Ascending aorta (tissue), 2 donors: ENCODE data around the gene KANSL1. TPM values are rescaled to one million over a fixed set of nuclear protein-coding genes. Genes with fewer than 3 reads are reported as not detected.

Experiments
- DNase-seq, 2 donors: peaks; one replicate each; pipeline ENCODE4 v3.0.0-alpha.2; 2019; ENCODE audit warnings: low spot score in 2 of 2
- H3K27ac ChIP-seq, 2 donors: fragments of 200-600 bp; sonication (generic); one replicate each; pipeline ENCODE4 v1.5.1; 2016 to 2017; ENCODE audit warnings: mild to moderate bottlenecking in 1 of 2
- H3K27me3 ChIP-seq: fragments of 200-600 bp; sonication (generic); one replicate; pipeline ENCODE4 v1.5.1; 2017
- H3K36me3 ChIP-seq, 2 donors: fragments of 200-600 bp; sonication (generic); one replicate each; pipeline ENCODE4 v1.5.1; 2016
- H3K4me1 ChIP-seq, 2 donors: fragments of 200-600 bp; sonication (generic); one replicate each; pipeline ENCODE4 v1.5.1; 2016 to 2017; ENCODE audit warnings: mild to moderate bottlenecking in 1 of 2
- H3K4me3 ChIP-seq, 2 donors: fragments of 200-600 bp; sonication (generic); one replicate each; pipeline ENCODE4 v1.5.1; 2016 to 2017; ENCODE audit warnings: mild to moderate bottlenecking in 1 of 2
- H3K9me3 ChIP-seq, 2 donors: fragments of 200-600 bp; sonication (generic); one replicate each; pipeline ENCODE4 v1.5.1; 2016
- CTCF ChIP-seq, 3 experiments: fragments of 200-600 bp in 2 of 3; fragments of 450-650 bp in 1 of 3; sonication (generic) in 2 of 3; IDR thresholded peaks; one replicate each; pipeline ENCODE4 v1.5.1; 2016 to 2019; ENCODE audit warnings: antibody characterized with exemption in 3 of 3, mild to moderate bottlenecking in 1 of 3, moderate library complexity in 1 of 3
- intact Hi-C: fragments of 100-400 bp; cut with DNase I; formaldehyde crosslinking; loops from one replicate; pipeline ENCODE4 v1.15.1; 2023
- total RNA-seq: library from RNA; depleted of rRNA; stranded (reverse); fragments of >200 nt; gene quantifications from one replicate; pipeline ENCODE4 v1.1.0, GENCODE V29; 2016

Gene KANSL1
- total RNA-seq, 1 donor from 2014 or later = 53.5 TPM

DNA sequence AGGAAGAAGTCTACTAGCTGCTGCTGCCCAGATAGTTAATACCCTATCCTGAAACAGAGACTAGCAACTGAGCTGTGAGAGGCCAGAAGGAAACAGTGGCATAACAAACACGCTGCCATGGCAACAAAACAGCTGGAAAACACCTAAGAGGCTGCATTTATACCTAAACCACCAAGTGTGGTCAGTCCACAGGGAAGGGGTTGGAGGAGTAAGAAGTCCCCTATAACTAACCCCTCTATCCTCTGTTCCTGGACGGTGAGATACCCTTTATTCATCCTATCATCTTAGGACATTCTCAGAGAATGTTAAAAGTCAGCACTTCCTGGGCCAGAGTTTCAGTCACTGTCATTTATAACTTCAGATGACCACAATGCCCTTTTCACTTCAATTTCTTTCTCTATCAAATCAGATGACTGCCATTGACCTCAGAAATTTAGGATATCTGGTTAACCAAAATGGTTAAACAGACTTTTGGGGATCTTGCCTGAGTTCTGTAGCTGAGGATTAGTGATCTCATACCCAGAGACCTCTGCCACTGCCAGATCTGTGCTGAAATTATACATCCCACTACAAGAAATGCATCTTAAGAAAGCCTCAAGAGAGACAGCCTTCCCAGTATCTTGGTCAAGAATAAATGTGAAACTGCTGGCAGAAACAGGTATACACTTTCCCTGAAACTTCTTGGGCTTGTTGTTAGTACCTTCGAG lies 158.0 kb downstream of the KANSL1 start:
- no peak overlapping the region for H3K27ac ChIP-seq
- H3K4me3 ChIP-seq = no peak overlapping the region
- no peaks in the 10 kb centered on the region for H3K9me3 ChIP-seq
- no peak for TF ChIP-seq CTCF (IDR thresholded peaks at IDR 0.05)
- H3K27me3 ChIP-seq = no peaks in the 10 kb centered on the region
- H3K4me1 ChIP-seq = no peaks in the 10 kb centered on the region
- H3K36me3 ChIP-seq = peaks cover 91 to 96% of the 10 kb centered on the region in 2 donors
- intact Hi-C loops = loop anchor here (5.0 kb wide), 1 partner anchor 232 kb away; no protein-coding TSS in a partner anchor
- DNase-seq = no peak

DNA sequence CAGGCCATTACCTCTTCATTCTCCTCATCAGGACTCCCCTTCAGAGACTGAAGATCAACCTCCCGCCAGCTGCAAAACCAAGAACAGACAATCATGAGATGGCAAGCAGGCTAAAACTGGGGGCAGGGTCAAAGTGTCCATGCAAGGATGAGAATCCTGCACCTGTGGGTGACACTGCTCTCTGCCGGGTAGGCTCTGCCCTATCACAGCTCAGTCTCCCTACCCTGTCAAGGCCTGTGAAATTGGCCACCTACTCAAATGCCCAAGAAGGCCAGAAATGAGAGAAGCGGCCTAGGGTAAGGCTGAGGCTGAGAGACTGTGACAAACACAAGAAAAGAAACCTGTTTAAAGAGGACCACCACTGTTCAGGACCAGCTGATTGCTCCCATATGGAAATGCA lies 159.8 kb downstream of the KANSL1 start:
- intact Hi-C loops = no loop called here
- no peak overlapping the region for H3K4me3 ChIP-seq
- no peaks in the 10 kb centered on the region for H3K4me1 ChIP-seq
- peaks cover 80 to 84% of the 10 kb centered on the region in 2 donors for H3K36me3 ChIP-seq
- H3K9me3 ChIP-seq = no peaks in the 10 kb centered on the region
- no peak for TF ChIP-seq CTCF (IDR thresholded peaks at IDR 0.05)
- H3K27me3 ChIP-seq = no peaks in the 10 kb centered on the region
- DNase-seq = no peak
- no peak overlapping the region for H3K27ac ChIP-seq

- intact Hi-C loops = no loop called here
- Histone ChIP-seq H3K9me3 (no peaks in the 10 kb centered on the region), H3K27me3 (no peaks in the 10 kb centered on the region), H3K27ac (no peak overlapping the region), H3K4me1 (no peaks in the 10 kb centered on the region), H3K36me3 (peaks cover 75 to 79% of the 10 kb centered on the region in 2 donors), H3K4me3 (no peak overlapping the region)
- DNase-seq = no peak
- no peak for TF ChIP-seq CTCF (IDR thresholded peaks at IDR 0.05)
Observed at GRCh38 chr17:46032909-46033308, 160.3 kb downstream of the KANSL1 start.

- Histone ChIP-seq H3K27me3 (no peaks in the 10 kb centered on the region), H3K4me1 (no peaks in the 10 kb centered on the region), H3K27ac (no peak overlapping the region), H3K9me3 (no peaks in the 10 kb centered on the region), H3K4me3 (no peak overlapping the region), H3K36me3 (peaks cover 65 to 69% of the 10 kb centered on the region in 2 donors)
- TF ChIP-seq CTCF (IDR thresholded peaks at IDR 0.05) = no peak
- no peak for DNase-seq
- intact Hi-C loops = no loop called here
Observed at GRCh38 chr17:46031920-46032319, 161.3 kb downstream of the KANSL1 start.

DNA sequence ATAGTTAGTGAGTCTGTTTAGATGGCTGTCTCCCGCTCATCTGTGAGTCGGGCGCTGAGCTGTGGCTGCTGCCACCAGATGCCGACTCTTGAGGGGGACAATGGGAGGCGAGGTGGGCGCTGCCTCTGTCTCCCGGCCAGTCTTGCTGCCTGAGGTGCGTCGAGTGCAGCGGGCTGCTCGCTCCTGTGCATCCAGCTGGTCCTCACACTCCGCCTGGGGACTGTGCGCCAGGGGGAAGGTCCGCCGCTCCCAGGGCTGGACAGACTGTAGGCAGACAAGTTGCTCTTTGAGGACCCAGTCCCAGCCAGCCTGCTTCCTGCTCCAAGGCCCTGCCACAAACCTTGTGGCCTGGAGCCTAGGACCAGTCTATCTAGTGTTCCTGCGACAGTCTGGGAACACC lies 161.8 kb downstream of the KANSL1 start:
- intact Hi-C loops = no loop called here
- peaks cover 60 to 64% of the 10 kb centered on the region in 2 donors for H3K36me3 ChIP-seq
- TF ChIP-seq CTCF (IDR thresholded peaks at IDR 0.05) = no peak

More for the DNA sequence above, 161.8 kb downstream of the KANSL1 start:
- no peak for DNase-seq
- no peaks in the 10 kb centered on the region for H3K9me3 ChIP-seq
- no peak overlapping the region for H3K27ac ChIP-seq
- no peaks in the 10 kb centered on the region for H3K4me1 ChIP-seq
- no peaks in the 10 kb centered on the region for H3K27me3 ChIP-seq
- H3K4me3 ChIP-seq = no peak overlapping the region
